Erythroblast (primary cell): ENCODE data around the gene RPS6KA2.
"Not testable (repeated sequence)": the region's sequence is repeated elsewhere in the genome, so short reads cannot be mapped to it uniquely, and the experiment has no call there.

Source experiments
- DNase-seq, 2 experiments: peaks; one replicate each; lab custom pipeline; 2025; lab: John Stamatoyannopoulos, UW
- GATA1 ChIP-seq: IDR thresholded peaks from 2 replicates; pipeline ENCODE4 v1.6.1; 2011; ENCODE audit warnings: low read depth, mild to moderate bottlenecking, control low read depth, low read length, moderate library complexity
- POLR2A ChIP-seq: IDR thresholded peaks from 2 replicates; pipeline ENCODE4 v1.6.1; 2011; ENCODE audit warnings: mild to moderate bottlenecking, low read length

The RPS6KA2 gene

GRCh38 chr6:166388290-166389004 lies 238.6 kb downstream of the RPS6KA2 start:
- no peak for TF ChIP-seq POLR2A
- no peak for TF ChIP-seq GATA1
- DNase-seq: no peak

GRCh38 chr6:166387642-166388289 lies 239.3 kb downstream of the RPS6KA2 start:
- no peak for DNase-seq
- no peak for TF ChIP-seq GATA1
- no peak for TF ChIP-seq POLR2A

GRCh38 chr6:166387098-166387497 lies 240.0 kb downstream of the RPS6KA2 start:
- DNase-seq: not testable (repeated sequence)

- TF ChIP-seq POLR2A (no peak), GATA1 (no peak)
- no peak for DNase-seq
Observed at GRCh38 chr6:166386111-166386510, 240.9 kb downstream of the RPS6KA2 start.

- DNase-seq: peak; percentile 64 to 68
Observed at GRCh38 chr6:166383802-166384363, 243.2 kb downstream of the RPS6KA2 start.

GRCh38 chr6:166382933-166383801 lies 243.9 kb downstream of the RPS6KA2 start, which contains the start of gene MPC1:
MPC1 (minus strand) TSS chr6:166382940; CDS start chr6:166382876, 64 bp downstream.
- DNase-seq: peak; percentile 97 to 98
- TF ChIP-seq GATA1 (no peak), POLR2A (peak; percentile 63)

GRCh38 chr6:166382500-166382932 lies 244.5 kb downstream of the RPS6KA2 start:
- TF ChIP-seq GATA1 (no peak), POLR2A (peak; percentile 81)
- DNase-seq: peak; percentile 68 to 78

GRCh38 chr6:166381733-166382499 lies 245.1 kb downstream of the RPS6KA2 start:
- no peak for TF ChIP-seq GATA1
- TF ChIP-seq POLR2A: no peak
- DNase-seq: peak; percentile 79 to 85

- no peak for DNase-seq
- TF ChIP-seq GATA1: no peak
Observed at GRCh38 chr6:166381381-166381732, 245.7 kb downstream of the RPS6KA2 start.

GRCh38 chr6:166379800-166380199 lies 247.3 kb downstream of the RPS6KA2 start:
- no peak for TF ChIP-seq GATA1
- TF ChIP-seq POLR2A: no peak
- DNase-seq: no peak

- DNase-seq: no peak
- TF ChIP-seq POLR2A: no peak
- TF ChIP-seq GATA1: no peak
Observed at GRCh38 chr6:166379103-166379586, 247.9 kb downstream of the RPS6KA2 start.

- no peak for DNase-seq
Observed at GRCh38 chr6:166377721-166378120, 249.3 kb downstream of the RPS6KA2 start.

GRCh38 chr6:166375013-166375412 lies 252.0 kb downstream of the RPS6KA2 start:
- TF ChIP-seq POLR2A (no peak), GATA1 (no peak)
- peak in 1 of 2 experiments; percentile 16 for DNase-seq

More at GRCh38 chr6:166377721-166378120, 249.3 kb downstream of the RPS6KA2 start:
- TF ChIP-seq GATA1: no peak
- no peak for TF ChIP-seq POLR2A
